Esophagus muscularis mucosa (tissue), 4 donors: ENCODE results near the gene FUT8.

ENCODE experiments used
- CTCF ChIP-seq, 3 experiments: fragments of 200-600 bp in 2 of 3; fragments of 450-650 bp in 1 of 3; sonication (generic) in 2 of 3; IDR thresholded peaks; one replicate each; pipeline ENCODE4 v1.5.1; 2017 to 2019; ENCODE audit warnings: antibody characterized with exemption in 3 of 3, mild to moderate bottlenecking in 2 of 3, moderate library complexity in 1 of 3
- EP300 ChIP-seq: sonication (generic); formaldehyde crosslinking; IDR thresholded peaks from one replicate; pipeline ENCODE4 v1.6.1; 2017; ENCODE audit warnings: antibody characterized with exemption
- POLR2A ChIP-seq: fragments of 450-650 bp; IDR thresholded peaks from one replicate; pipeline ENCODE4 v1.6.1; 2017; ENCODE audit warnings: antibody characterized with exemption, moderate library complexity, mild to moderate bottlenecking, low read depth

GRCh38 chr14:65581799-65582198 is 169.3 kb downstream of the FUT8 start:
- TF ChIP-seq CTCF (IDR thresholded peaks at IDR 0.05) (no peak), EP300 (no peak), POLR2A (no peak)
